ENCODE measurements around the gene TNS3.

DNA sequence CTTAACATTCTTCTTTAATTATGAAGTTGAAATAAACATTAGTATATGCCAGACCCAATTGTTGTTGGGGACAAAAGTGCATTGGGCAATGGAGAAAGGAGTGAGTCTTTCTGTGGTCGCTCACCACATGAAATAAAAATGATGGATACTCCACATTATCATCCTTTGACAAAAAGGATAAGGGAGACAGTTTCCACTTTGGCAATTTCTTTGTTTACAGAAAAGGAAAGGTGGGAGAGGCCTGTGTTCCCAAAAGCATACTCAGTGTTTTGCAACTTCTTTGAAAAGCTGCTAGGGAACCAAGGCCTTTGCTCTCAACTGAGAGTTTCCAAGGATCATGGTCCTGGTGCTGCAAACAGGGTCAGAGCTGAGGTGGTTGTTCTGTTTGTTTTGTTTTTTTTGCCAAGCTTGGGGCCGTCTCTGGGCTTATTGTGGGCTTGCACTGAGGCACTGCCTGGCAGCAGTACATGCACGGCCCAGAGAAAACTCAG, 341.9 kb downstream of the TNS3 start:
- TF ChIP-seq, protein P1, sequence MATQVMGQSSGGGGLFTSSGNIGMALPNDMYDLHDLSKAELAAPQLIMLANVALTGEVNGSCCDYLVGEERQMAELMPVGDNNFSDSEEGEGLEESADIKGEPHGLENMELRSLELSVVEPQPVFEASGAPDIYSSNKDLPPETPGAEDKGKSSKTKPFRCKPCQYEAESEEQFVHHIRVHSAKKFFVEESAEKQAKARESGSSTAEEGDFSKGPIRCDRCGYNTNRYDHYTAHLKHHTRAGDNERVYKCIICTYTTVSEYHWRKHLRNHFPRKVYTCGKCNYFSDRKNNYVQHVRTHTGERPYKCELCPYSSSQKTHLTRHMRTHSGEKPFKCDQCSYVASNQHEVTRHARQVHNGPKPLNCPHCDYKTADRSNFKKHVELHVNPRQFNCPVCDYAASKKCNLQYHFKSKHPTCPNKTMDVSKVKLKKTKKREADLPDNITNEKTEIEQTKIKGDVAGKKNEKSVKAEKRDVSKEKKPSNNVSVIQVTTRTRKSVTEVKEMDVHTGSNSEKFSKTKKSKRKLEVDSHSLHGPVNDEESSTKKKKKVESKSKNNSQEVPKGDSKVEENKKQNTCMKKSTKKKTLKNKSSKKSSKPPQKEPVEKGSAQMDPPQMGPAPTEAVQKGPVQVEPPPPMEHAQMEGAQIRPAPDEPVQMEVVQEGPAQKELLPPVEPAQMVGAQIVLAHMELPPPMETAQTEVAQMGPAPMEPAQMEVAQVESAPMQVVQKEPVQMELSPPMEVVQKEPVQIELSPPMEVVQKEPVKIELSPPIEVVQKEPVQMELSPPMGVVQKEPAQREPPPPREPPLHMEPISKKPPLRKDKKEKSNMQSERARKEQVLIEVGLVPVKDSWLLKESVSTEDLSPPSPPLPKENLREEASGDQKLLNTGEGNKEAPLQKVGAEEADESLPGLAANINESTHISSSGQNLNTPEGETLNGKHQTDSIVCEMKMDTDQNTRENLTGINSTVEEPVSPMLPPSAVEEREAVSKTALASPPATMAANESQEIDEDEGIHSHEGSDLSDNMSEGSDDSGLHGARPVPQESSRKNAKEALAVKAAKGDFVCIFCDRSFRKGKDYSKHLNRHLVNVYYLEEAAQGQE (IDR thresholded peaks at IDR 0.05; ENCODE audit: low read depth, low read length), result no peak
- no peak for TF ChIP-seq FOS (IDR thresholded peaks at IDR 0.05; ENCODE audit: borderline replicate concordance, extremely low read depth, insufficient read length)
- TF ChIP-seq NR2C2 (IDR thresholded peaks at IDR 0.05; ENCODE audit: borderline replicate concordance, control insufficient read depth, insufficient read length, low read depth), result no peak
- no peak for TF ChIP-seq SMARCA5 (IDR thresholded peaks at IDR 0.05)
- TF ChIP-seq ZBED1 (IDR thresholded peaks at IDR 0.05; ENCODE audit: borderline replicate concordance), result no peak
- no peak for TF ChIP-seq EP300 (IDR thresholded peaks at IDR 0.05; ENCODE audit: borderline replicate concordance in 1 of 2, control insufficient read depth in 1 of 2, low read depth in 2 of 2, low read length in 2 of 2)
- TF ChIP-seq POLR2A (IDR thresholded peaks at IDR 0.05; ENCODE audit: low read depth, low read length), result no peak
- TF ChIP-seq, protein P2, sequence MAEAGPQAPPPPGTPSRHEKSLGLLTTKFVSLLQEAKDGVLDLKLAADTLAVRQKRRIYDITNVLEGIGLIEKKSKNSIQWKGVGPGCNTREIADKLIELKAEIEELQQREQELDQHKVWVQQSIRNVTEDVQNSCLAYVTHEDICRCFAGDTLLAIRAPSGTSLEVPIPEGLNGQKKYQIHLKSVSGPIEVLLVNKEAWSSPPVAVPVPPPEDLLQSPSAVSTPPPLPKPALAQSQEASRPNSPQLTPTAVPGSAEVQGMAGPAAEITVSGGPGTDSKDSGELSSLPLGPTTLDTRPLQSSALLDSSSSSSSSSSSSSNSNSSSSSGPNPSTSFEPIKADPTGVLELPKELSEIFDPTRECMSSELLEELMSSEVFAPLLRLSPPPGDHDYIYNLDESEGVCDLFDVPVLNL (IDR thresholded peaks at IDR 0.05; ENCODE audit: low read depth, low read length), result no peak
- no peak for TF ChIP-seq EZH2 (IDR thresholded peaks at IDR 0.05; ENCODE audit: borderline replicate concordance, control insufficient read depth, low read depth, low read length)

All from GM12878 (cell line).